Measurements from ENCODE around the gene SPAAR. TPM values are rescaled to one million over a fixed set of nuclear protein-coding genes. Genes with fewer than 3 reads are reported as not detected.

The SPAAR gene
- total RNA-seq, 4 donors from 2014 or later, result 0.49 to 1.3 (median 1.1) TPM; not detected in 1

- H3K9me3 ChIP-seq, result no peaks in the 10 kb centered on the region
- H3K27ac ChIP-seq, result peak overlapping the region; percentile 6
- no peak overlapping the region for H3K4me3 ChIP-seq
- no peak for DNase-seq (ENCODE audit: low spot score in 2 of 2)
- TF ChIP-seq POLR2A (IDR thresholded peaks at IDR 0.05) (no peak), POLR2AphosphoS5 (IDR thresholded peaks at IDR 0.05) (no peak), EP300 (IDR thresholded peaks at IDR 0.05) (no peak), CTCF (IDR thresholded peaks at IDR 0.05) (no peak)
- H3K36me3 ChIP-seq, result no peaks in the 10 kb centered on the region
- 81% methylated on average over 3 of the region's 4 CpGs for WGBS
- H3K4me1 ChIP-seq, result peaks cover 20% of the 10 kb centered on the region
- no peaks in the 10 kb centered on the region for H3K27me3 ChIP-seq
Observed at GRCh38 chr9:35917261-35917660, 8.0 kb downstream of the SPAAR start.

- no peaks in the 10 kb centered on the region for H3K27me3 ChIP-seq
- DNase-seq (ENCODE audit: low spot score in 2 of 2), result no peak
- TF ChIP-seq EP300 (IDR thresholded peaks at IDR 0.05), result no peak
- no peak for TF ChIP-seq CTCF (IDR thresholded peaks at IDR 0.05)
- no peak for TF ChIP-seq POLR2A (IDR thresholded peaks at IDR 0.05)
- TF ChIP-seq POLR2AphosphoS5 (IDR thresholded peaks at IDR 0.05), result no peak
- H3K27ac ChIP-seq, result no peak overlapping the region
- no peaks in the 10 kb centered on the region for H3K9me3 ChIP-seq
- peaks cover 26% of the 10 kb centered on the region for H3K4me1 ChIP-seq
- H3K36me3 ChIP-seq, result no peaks in the 10 kb centered on the region
- H3K4me3 ChIP-seq, result no peak overlapping the region
- 96% methylated on average over 3 of the region's 3 CpGs for WGBS
Observed at GRCh38 chr9:35918780-35919179, 9.5 kb downstream of the SPAAR start.

- Histone ChIP-seq H3K4me3 (no peak overlapping the region), H3K27me3 (no peaks in the 10 kb centered on the region), H3K9me3 (no peaks in the 10 kb centered on the region), H3K4me1 (peaks cover 27% of the 10 kb centered on the region), H3K27ac (no peak overlapping the region), H3K36me3 (no peaks in the 10 kb centered on the region)
- WGBS, result 75% methylated on average over 3 of the region's 3 CpGs
- DNase-seq (ENCODE audit: low spot score in 2 of 2), result no peak
- TF ChIP-seq CTCF (IDR thresholded peaks at IDR 0.05), result no peak
- no peak for TF ChIP-seq POLR2AphosphoS5 (IDR thresholded peaks at IDR 0.05)
- no peak for TF ChIP-seq POLR2A (IDR thresholded peaks at IDR 0.05)
- TF ChIP-seq EP300 (IDR thresholded peaks at IDR 0.05), result no peak
Observed at GRCh38 chr9:35919212-35920008, 10.1 kb downstream of the SPAAR start.

- no peak for TF ChIP-seq POLR2AphosphoS5 (IDR thresholded peaks at IDR 0.05)
- TF ChIP-seq POLR2A (IDR thresholded peaks at IDR 0.05), result no peak
- TF ChIP-seq EP300 (IDR thresholded peaks at IDR 0.05), result no peak
- no peak for TF ChIP-seq CTCF (IDR thresholded peaks at IDR 0.05)
- 82% methylated on average over 4 of the region's 4 CpGs for WGBS
- H3K27ac ChIP-seq, result no peak overlapping the region
- H3K36me3 ChIP-seq, result no peaks in the 10 kb centered on the region
- peaks cover 23% of the 10 kb centered on the region for H3K4me1 ChIP-seq
- DNase-seq (ENCODE audit: low spot score in 2 of 2), result no peak
- H3K4me3 ChIP-seq, result no peak overlapping the region
- no peaks in the 10 kb centered on the region for H3K9me3 ChIP-seq
- H3K27me3 ChIP-seq, result no peaks in the 10 kb centered on the region
Observed at GRCh38 chr9:35920051-35920620, 10.8 kb downstream of the SPAAR start.

GRCh38 chr9:35923598-35923926 is 14.3 kb downstream of the SPAAR start:
- no peaks in the 10 kb centered on the region for H3K36me3 ChIP-seq
- H3K4me1 ChIP-seq, result peaks cover 9% of the 10 kb centered on the region
- no peaks in the 10 kb centered on the region for H3K9me3 ChIP-seq
- WGBS, result 97% methylated on average over 1 of the region's 1 CpG
- no peaks in the 10 kb centered on the region for H3K27me3 ChIP-seq
- no peak for TF ChIP-seq POLR2AphosphoS5 (IDR thresholded peaks at IDR 0.05)
- no peak for TF ChIP-seq EP300 (IDR thresholded peaks at IDR 0.05)
- TF ChIP-seq CTCF (IDR thresholded peaks at IDR 0.05), result no peak
- no peak for TF ChIP-seq POLR2A (IDR thresholded peaks at IDR 0.05)
- H3K4me3 ChIP-seq, result no peak overlapping the region
- H3K27ac ChIP-seq, result peak overlapping the region; percentile 21
- no peak for DNase-seq (ENCODE audit: low spot score in 2 of 2)

All from suprapubic skin (tissue), 4 donors.